SK-N-SH (cell line): Measurements from ENCODE around the gene ACSL3.

Experiments used
- CTCF ChIP-seq: fragments of 200-600 bp; sonication (generic); IDR thresholded peaks from 2 replicates; pipeline ENCODE4 v1.6.1; 2017; ENCODE audit warnings: antibody characterized with exemption, mild to moderate bottlenecking, moderate library complexity
- EZH2phosphoT487 ChIP-seq: fragments of 200-600 bp; sonication (generic); IDR thresholded peaks from 2 replicates; pipeline ENCODE4 v1.6.1; 2017; ENCODE audit warnings: low read depth, mixed run types, mild to moderate bottlenecking, antibody characterized with exemption, moderate library complexity, borderline replicate concordance
- FOXJ3 ChIP-seq: sonication (generic); formaldehyde crosslinking; IDR thresholded peaks from 2 replicates; pipeline ENCODE4 v1.5.1; 2020; ENCODE audit warnings: mild to moderate bottlenecking, missing genetic modification reagents
- NFIC ChIP-seq: IDR thresholded peaks from 2 replicates; pipeline ENCODE4 v1.4.0; 2012; ENCODE audit warnings: borderline replicate concordance
- PBX3 ChIP-seq: IDR thresholded peaks from 2 replicates; pipeline ENCODE4; 2012
- POLR2AphosphoS5 ChIP-seq: IDR thresholded peaks from 2 replicates; pipeline ENCODE4 v1.6.1; 2012; ENCODE audit warnings: low read depth, low read length
- RAD21 ChIP-seq: IDR thresholded peaks from 2 replicates; pipeline ENCODE4 v1.6.1; 2012; ENCODE audit warnings: mild to moderate bottlenecking, low read length
- REST ChIP-seq: IDR thresholded peaks from 2 replicates; pipeline ENCODE4 v1.6.1; 2012; ENCODE audit warnings: mild to moderate bottlenecking, low read depth, low read length, moderate library complexity
- TAF1 ChIP-seq: IDR thresholded peaks from 2 replicates; pipeline ENCODE4 v1.6.1; 2012; ENCODE audit warnings: low read depth, mild to moderate bottlenecking, low read length, moderate library complexity, borderline replicate concordance
- USF1 ChIP-seq: IDR thresholded peaks from 2 replicates; pipeline ENCODE4 v1.4.0; 2012; ENCODE audit warnings: low read depth, borderline replicate concordance
- YY1 ChIP-seq: IDR thresholded peaks from 2 replicates; pipeline ENCODE4 v1.4.0; 2012; ENCODE audit warnings: low read depth, mild to moderate bottlenecking

- TF ChIP-seq CTCF (no peak), FOXJ3 (CRISPR knock-in tag) (no peak), RAD21 (no peak), YY1 (no peak), USF1 (no peak), TAF1 (no peak), NFIC (no peak), POLR2AphosphoS5 (no peak), EZH2phosphoT487 (no peak), REST (no peak), PBX3 (no peak)
These were observed 79.1 kb downstream of the ACSL3 start for GRCh38 chr2:222939979-222940378.
